ACC112 (cell line): Measurements from ENCODE around the gene HOXC10.

ENCODE experiments used
- H2AFZ ChIP-seq: fragments of 200-600 bp; sonication (generic); one replicate; pipeline ENCODE4 v1.6.0; 2017; ENCODE audit warnings: antibody characterized with exemption, low read length; ENCODE audit not compliant: unreplicated experiment
- H3K27ac ChIP-seq: fragments of 200-600 bp; sonication (generic); 2 replicates; pipeline ENCODE4 v1.5.1; 2014; ENCODE audit warnings: low read depth, mild to moderate bottlenecking, antibody characterized with exemption, low read length, moderate library complexity
- H3K27me3 ChIP-seq: fragments of 200-600 bp; sonication (generic); 2 replicates; pipeline ENCODE4 v1.6.1; 2014; ENCODE audit warnings: mild to moderate bottlenecking, antibody characterized with exemption, low read length, moderate library complexity, mixed read lengths; ENCODE audit not compliant: insufficient read depth
- H3K36me3 ChIP-seq: fragments of 200-600 bp; sonication (generic); 2 replicates; pipeline ENCODE4 v1.6.1; 2016; ENCODE audit warnings: mild to moderate bottlenecking, antibody characterized with exemption, low read length, moderate library complexity, mixed read lengths; ENCODE audit not compliant: insufficient read depth
- H3K4me1 ChIP-seq: fragments of 200-600 bp; sonication (generic); one replicate; pipeline ENCODE4 v1.6.1; 2016; ENCODE audit warnings: low read length, mixed read lengths; ENCODE audit not compliant: insufficient read depth, unreplicated experiment, control insufficient read depth
- H3K4me3 ChIP-seq: fragments of 200-600 bp; sonication (generic); 2 replicates; pipeline ENCODE4 v1.5.1; 2014; ENCODE audit warnings: mild to moderate bottlenecking, low read depth, low read length
- H3K79me2 ChIP-seq: fragments of 200-600 bp; sonication (generic); one replicate; pipeline ENCODE4 v1.6.0; 2016; ENCODE audit warnings: low read length; ENCODE audit not compliant: control insufficient read depth, unreplicated experiment, insufficient read depth

Gene HOXC10

GRCh38 chr12:54016478-54016964 is 31.6 kb downstream of the HOXC10 start:
- Histone ChIP-seq H3K27me3 (no peaks in the 10 kb centered on the region), H3K4me3 (peak overlapping the region; percentile 87), H3K27ac (no peak overlapping the region), H3K36me3 (no peaks in the 10 kb centered on the region), H3K79me2 (no peaks in the 10 kb centered on the region), H2AFZ (peak overlapping the region; percentile 69), H3K4me1 (peaks cover 35% of the 10 kb centered on the region)

GRCh38 chr12:54017027-54017788 is 32.3 kb downstream of the HOXC10 start:
- Histone ChIP-seq H3K4me1 (peaks cover 35% of the 10 kb centered on the region), H3K27me3 (no peaks in the 10 kb centered on the region), H3K27ac (peak overlapping the region; percentile 2; the same call in 1 of the 2 replicates)

GRCh38 chr12:54017878-54018467 is 33.0 kb downstream of the HOXC10 start:
- Histone ChIP-seq H3K4me1 (peaks cover 30% of the 10 kb centered on the region), H3K27ac (peak overlapping the region; percentile 54), H3K4me3 (peak overlapping the region; percentile 87), H2AFZ (peak overlapping the region; percentile 79), H3K79me2 (no peaks in the 10 kb centered on the region), H3K27me3 (no peaks in the 10 kb centered on the region), H3K36me3 (no peaks in the 10 kb centered on the region)

More at GRCh38 chr12:54017027-54017788, 32.3 kb downstream of the HOXC10 start:
- Histone ChIP-seq H3K36me3 (no peaks in the 10 kb centered on the region), H3K4me3 (peak overlapping the region; percentile 87), H3K79me2 (no peaks in the 10 kb centered on the region), H2AFZ (peak overlapping the region; percentile 79)

- Histone ChIP-seq H3K27ac (peak overlapping the region; percentile 54), H3K79me2 (no peaks in the 10 kb centered on the region), H3K36me3 (no peaks in the 10 kb centered on the region), H3K27me3 (no peaks in the 10 kb centered on the region), H3K4me3 (peak overlapping the region; percentile 87), H3K4me1 (peaks cover 25% of the 10 kb centered on the region), H2AFZ (peak overlapping the region; percentile 79)
Observed at GRCh38 chr12:54018468-54018984, 33.6 kb downstream of the HOXC10 start.

- H3K27me3 ChIP-seq = no peaks in the 10 kb centered on the region
- H3K36me3 ChIP-seq = no peaks in the 10 kb centered on the region
- no peaks in the 10 kb centered on the region for H3K79me2 ChIP-seq
- no peak overlapping the region for H3K27ac ChIP-seq
- H2AFZ ChIP-seq = no peak overlapping the region
- peak overlapping the region; percentile 1; the same call in 1 of the 2 replicates for H3K4me3 ChIP-seq
- peaks cover 18% of the 10 kb centered on the region for H3K4me1 ChIP-seq
Observed at GRCh38 chr12:54019091-54019811, 34.3 kb downstream of the HOXC10 start.

GRCh38 chr12:54019924-54020590 is 35.1 kb downstream of the HOXC10 start:
- peaks cover 15% of the 10 kb centered on the region for H3K4me1 ChIP-seq
- no peak overlapping the region for H3K27ac ChIP-seq
- no peaks in the 10 kb centered on the region for H3K36me3 ChIP-seq
- H3K4me3 ChIP-seq = peak overlapping the region; percentile 1; the same call in 1 of the 2 replicates
- no peaks in the 10 kb centered on the region for H3K27me3 ChIP-seq
- no peaks in the 10 kb centered on the region for H3K79me2 ChIP-seq
- no peak overlapping the region for H2AFZ ChIP-seq

- Histone ChIP-seq H3K4me3 (no peak overlapping the region), H2AFZ (no peak overlapping the region), H3K27me3 (no peaks in the 10 kb centered on the region), H3K27ac (no peak overlapping the region), H3K36me3 (no peaks in the 10 kb centered on the region), H3K79me2 (no peaks in the 10 kb centered on the region), H3K4me1 (peaks cover 13% of the 10 kb centered on the region)
Observed at GRCh38 chr12:54020591-54021405, 35.9 kb downstream of the HOXC10 start.

GRCh38 chr12:54021432-54022013 is 36.6 kb downstream of the HOXC10 start:
- Histone ChIP-seq H3K36me3 (no peaks in the 10 kb centered on the region), H2AFZ (no peak overlapping the region), H3K27me3 (no peaks in the 10 kb centered on the region), H3K27ac (no peak overlapping the region), H3K79me2 (no peaks in the 10 kb centered on the region), H3K4me1 (peaks cover 11% of the 10 kb centered on the region), H3K4me3 (no peak overlapping the region)

- no peaks in the 10 kb centered on the region for H3K79me2 ChIP-seq
- H3K36me3 ChIP-seq = no peaks in the 10 kb centered on the region
- H3K27me3 ChIP-seq = no peaks in the 10 kb centered on the region
- no peak overlapping the region for H3K4me3 ChIP-seq
- no peak overlapping the region for H2AFZ ChIP-seq
- H3K27ac ChIP-seq = no peak overlapping the region
- H3K4me1 ChIP-seq = peaks cover 8% of the 10 kb centered on the region
Observed at GRCh38 chr12:54022960-54023884, 38.3 kb downstream of the HOXC10 start.
